ENCODE data around the gene MAPT.

DNA sequence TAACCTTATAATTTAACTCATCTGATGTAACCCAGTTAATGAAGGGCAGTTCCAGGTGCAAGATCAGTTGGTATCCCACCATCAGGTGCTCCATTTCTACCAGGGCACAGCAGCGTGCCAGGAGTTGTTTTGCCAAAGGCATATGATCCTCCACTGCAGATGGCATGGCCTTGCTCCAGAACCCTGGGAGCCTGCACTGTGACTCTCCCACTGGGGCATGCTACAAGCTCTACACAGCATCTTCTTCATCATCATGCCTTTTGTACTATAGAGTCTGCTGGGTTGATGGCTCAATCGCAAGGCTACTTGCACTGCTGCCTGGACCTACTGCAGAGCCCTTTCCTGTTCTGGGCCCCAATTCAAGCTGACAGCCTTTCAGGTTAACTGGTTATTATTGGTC lies 11.3 kb upstream of the MAPT start:
- TF ChIP-seq, protein P1, sequence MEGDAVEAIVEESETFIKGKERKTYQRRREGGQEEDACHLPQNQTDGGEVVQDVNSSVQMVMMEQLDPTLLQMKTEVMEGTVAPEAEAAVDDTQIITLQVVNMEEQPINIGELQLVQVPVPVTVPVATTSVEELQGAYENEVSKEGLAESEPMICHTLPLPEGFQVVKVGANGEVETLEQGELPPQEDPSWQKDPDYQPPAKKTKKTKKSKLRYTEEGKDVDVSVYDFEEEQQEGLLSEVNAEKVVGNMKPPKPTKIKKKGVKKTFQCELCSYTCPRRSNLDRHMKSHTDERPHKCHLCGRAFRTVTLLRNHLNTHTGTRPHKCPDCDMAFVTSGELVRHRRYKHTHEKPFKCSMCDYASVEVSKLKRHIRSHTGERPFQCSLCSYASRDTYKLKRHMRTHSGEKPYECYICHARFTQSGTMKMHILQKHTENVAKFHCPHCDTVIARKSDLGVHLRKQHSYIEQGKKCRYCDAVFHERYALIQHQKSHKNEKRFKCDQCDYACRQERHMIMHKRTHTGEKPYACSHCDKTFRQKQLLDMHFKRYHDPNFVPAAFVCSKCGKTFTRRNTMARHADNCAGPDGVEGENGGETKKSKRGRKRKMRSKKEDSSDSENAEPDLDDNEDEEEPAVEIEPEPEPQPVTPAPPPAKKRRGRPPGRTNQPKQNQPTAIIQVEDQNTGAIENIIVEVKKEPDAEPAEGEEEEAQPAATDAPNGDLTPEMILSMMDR (IDR thresholded peaks at IDR 0.05 in 4 of 5, conservative IDR thresholded peaks at IDR 0.05 in 1 of 5): no peak
- no peak for TF ChIP-seq POLR2A (IDR thresholded peaks at IDR 0.05)
